Subcutaneous adipose tissue (tissue), 4 donors: ENCODE measurements around the gene TSPAN16. TPM values are rescaled to one million over a fixed set of nuclear protein-coding genes. Genes with fewer than 3 reads are reported as not detected.

Experiments used
- CTCF ChIP-seq: fragments of 450-650 bp; IDR thresholded peaks from one replicate; pipeline ENCODE4 v1.5.1; 2016; ENCODE audit warnings: low read depth, mild to moderate bottlenecking, control low read depth, antibody characterized with exemption, moderate library complexity
- total RNA-seq, 4 donors: library from RNA; depleted of rRNA; stranded (reverse); fragments of >200 nt; gene quantifications; one replicate each; pipeline ENCODE4 v1.1.0, GENCODE V29; 2016

TSPAN16 gene
- total RNA-seq, 4 donors from 2014 or later: not detected

- no peak for TF ChIP-seq CTCF
These were observed 43.1 kb upstream of the TSPAN16 start for GRCh38 chr19:11252665-11253355.

- TF ChIP-seq CTCF: no peak
These were observed 41.3 kb upstream of the TSPAN16 start for GRCh38 chr19:11254666-11255065.

GRCh38 chr19:11256189-11256588 lies 39.8 kb upstream of the TSPAN16 start:
- no peak for TF ChIP-seq CTCF

- TF ChIP-seq CTCF: no peak
These were observed 38.0 kb upstream of the TSPAN16 start for GRCh38 chr19:11257846-11258380.

DNA sequence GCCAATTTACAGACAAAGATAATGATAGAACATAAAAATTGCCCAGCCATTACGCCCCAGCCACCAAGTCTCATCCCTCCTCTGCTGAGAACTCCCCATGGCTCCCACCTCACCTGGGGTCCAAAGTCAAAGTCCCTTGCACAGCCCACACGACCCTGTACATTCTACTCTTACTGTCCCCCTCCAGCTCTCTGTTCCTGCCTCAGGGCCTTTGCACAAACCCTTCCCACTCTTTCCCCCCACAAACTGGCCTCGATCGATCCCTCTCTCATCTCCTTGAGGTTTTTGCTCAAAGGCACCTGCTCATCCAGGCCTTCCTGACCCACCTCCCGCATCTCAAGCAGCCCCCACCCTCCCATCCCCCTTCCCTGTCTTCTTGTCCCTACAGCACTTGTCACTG lies 35.0 kb upstream of the TSPAN16 start:
- TF ChIP-seq CTCF: no peak

DNA sequence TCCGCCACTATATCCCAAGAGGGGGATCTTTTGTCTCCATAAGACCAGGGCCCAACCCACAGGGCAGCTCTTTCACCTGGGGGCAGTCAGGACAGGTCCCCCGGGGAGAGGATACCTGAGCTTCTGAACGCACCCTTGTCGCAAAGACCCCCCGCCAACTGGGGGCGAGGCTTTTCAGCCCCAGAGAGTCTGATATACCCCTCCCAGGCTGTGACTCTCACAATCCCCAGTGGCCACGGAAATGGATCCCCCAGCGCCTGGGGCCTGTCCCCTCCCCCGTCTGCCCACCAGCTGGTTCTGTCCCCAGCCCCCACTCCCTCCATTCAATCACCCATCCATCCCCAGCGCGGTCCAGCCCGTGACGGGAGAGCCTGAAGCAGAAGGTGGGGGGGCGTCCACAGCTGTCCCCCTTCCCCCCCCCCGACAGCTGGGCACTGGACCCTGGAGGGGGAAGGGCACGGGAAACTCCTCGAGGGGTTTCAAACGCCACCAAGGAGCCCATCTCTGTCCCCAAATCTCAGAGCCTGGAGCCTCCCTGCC lies 34.5 kb upstream of the TSPAN16 start:
- no peak for TF ChIP-seq CTCF

DNA sequence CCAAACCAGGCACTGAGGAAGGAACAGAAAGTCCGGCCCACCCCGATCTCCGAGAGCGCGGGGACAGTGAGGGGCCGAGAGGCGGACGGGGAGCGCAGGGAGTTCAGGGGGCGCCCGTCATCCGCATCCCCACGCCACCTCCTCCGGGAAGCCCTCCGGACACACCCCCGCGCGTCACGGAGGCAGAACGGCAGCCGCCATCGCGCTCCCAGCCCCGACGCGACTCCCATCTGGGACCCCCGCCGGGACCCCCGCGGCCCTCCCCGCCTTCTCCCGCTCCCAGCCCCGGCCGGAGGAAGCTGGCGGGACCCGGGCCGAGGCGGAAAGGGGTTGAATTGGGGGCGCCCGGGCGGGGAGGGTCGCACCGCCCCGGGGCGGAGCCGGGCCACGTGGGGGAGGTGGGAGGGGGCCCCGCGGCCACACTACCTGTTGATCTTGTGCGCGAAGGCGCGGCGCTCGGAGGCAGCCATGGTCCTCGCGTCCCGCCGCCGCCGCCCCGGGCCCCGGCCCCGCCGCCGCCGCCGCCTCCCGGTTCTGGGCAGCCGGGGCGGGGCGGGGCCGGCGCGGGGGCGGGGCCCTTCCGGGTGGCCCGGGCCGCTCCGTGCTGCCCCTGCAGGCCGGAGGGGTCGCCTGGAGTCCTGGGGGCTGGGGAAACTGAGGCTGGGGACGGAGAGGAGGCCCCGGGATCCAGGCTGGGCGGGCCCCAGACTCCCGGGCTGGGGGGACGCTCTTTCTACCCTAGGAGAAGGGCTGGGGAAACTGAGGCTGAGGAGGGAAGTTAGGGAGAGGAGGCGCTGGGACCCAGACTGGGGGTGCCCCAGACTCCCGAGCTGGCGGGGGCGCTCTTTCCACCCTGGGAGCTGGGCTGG lies 33.8 kb upstream of the TSPAN16 start, which contains the start of gene DOCK6:
Gene DOCK6, minus strand, starts transcription at position 554 of the 869 bp plus-strand sequence. Its CDS starts 84 bp downstream, at position 470.
- no peak for TF ChIP-seq CTCF
